K562 (cell line): Measurements from ENCODE around the gene TTC23L. TPM values are rescaled to one million over a fixed set of nuclear protein-coding genes. Genes with fewer than 3 reads are reported as not detected.

ENCODE experiments used
- ATAC-seq: fragments of 200-7000 bp; cut with Tn5 transposase; 3 replicates; pipeline ENCODE4 v1.9.1; 2020; ENCODE audit warnings: moderate library complexity
- BruUV-seq: library from RNA; stranded (reverse); fragments of 400-500 nt; replicated peaks from 2 replicates; lab custom pipeline; 2021; lab: Mats Ljungman, UMichigan
- CTCF ChIA-PET: fragments of 300-600 bp; formaldehyde crosslinking; extraction: SDS; loops from one replicate; lab custom pipeline; 2021; ENCODE audit warnings: low intra/inter-chr PET ratio; lab: Yijun Ruan, JAX
- POLR2A ChIA-PET: fragments of 300-600, 350-650 bp; sonication (Branson Sonifier 250); formaldehyde crosslinking; extraction: SDS; loops from one replicate; lab custom pipeline; 2021; ENCODE audit warnings: antibody characterized with exemption, inconsistent platforms; lab: Yijun Ruan, JAX
- DNase-seq, 4 experiments: peaks; one replicate each; pipeline versions ENCODE4 v3.0.0 to v3.0.0-alpha.2; 2011 to 2018; ENCODE audit warnings: low spot score in 3 of 4, mixed read lengths in 3 of 4; ENCODE audit errors: extremely low read depth in 1 of 4
- FAIRE-seq: peaks from 2 replicates; lab custom pipeline; 2011; peaks lifted over from hg19 to GRCh38; lab: Jason Lieb, UNC
- H2AFZ ChIP-seq: 2 replicates; pipeline ENCODE4 v1.6.0; 2011; ENCODE audit warnings: low read depth, low read length, control low read depth, inconsistent platforms
- H3K27ac ChIP-seq: fragments of 200-600 bp; 3 replicates; pipeline ENCODE4 v1.8.0; 2011; ENCODE audit warnings: low read depth, mild to moderate bottlenecking, control low read depth, inconsistent platforms, low read length, moderate library complexity, mixed read lengths; ENCODE audit errors: extremely low read depth
- H3K27me3 ChIP-seq, 2 experiments: fragments of 300-600 bp in 1 of 2; 2 replicates in 1 of 2; 3 replicates in 1 of 2; pipeline versions ENCODE4 v1.6.0 to v1.8.0; 2011; ENCODE audit warnings: inconsistent platforms in 2 of 2, low read length in 2 of 2, mild to moderate bottlenecking in 1 of 2, mixed read lengths in 1 of 2, moderate library complexity in 1 of 2; ENCODE audit not compliant: control insufficient read depth in 2 of 2, insufficient read depth in 2 of 2
- H3K36me3 ChIP-seq: fragments of 300-600 bp; 3 replicates; pipeline ENCODE4 v1.8.0; 2011; ENCODE audit warnings: mild to moderate bottlenecking, low read length, inconsistent platforms; ENCODE audit not compliant: control insufficient read depth, insufficient read depth
- H3K4me1 ChIP-seq, 2 experiments: fragments of 200-600 bp in 1 of 2; replicated peaks in 1 of 2; 2 replicates in 1 of 2; 3 replicates in 1 of 2; pipeline versions ENCODE4 v1.5.1 to v1.8.0; 2011; ENCODE audit warnings: inconsistent platforms in 2 of 2, low read length in 2 of 2, mild to moderate bottlenecking in 1 of 2, mixed read lengths in 1 of 2, moderate library complexity in 1 of 2; ENCODE audit not compliant: control insufficient read depth in 2 of 2, insufficient read depth in 2 of 2
- H3K4me2 ChIP-seq: 2 replicates; pipeline ENCODE4 v1.6.1; 2011; ENCODE audit warnings: low read length, control low read depth, inconsistent platforms, mixed read lengths; ENCODE audit not compliant: insufficient read depth
- H3K4me3 ChIP-seq: fragments of 200-600 bp; sonication (generic), shearing (Covaris generic); 2 replicates; pipeline ENCODE4 v1.5.1; 2016; ENCODE audit warnings: control low read depth, inconsistent platforms
- H3K79me2 ChIP-seq: fragments of 200-600 bp; 3 replicates; pipeline ENCODE4 v1.8.0; 2011; ENCODE audit warnings: low read length, inconsistent platforms; ENCODE audit not compliant: control insufficient read depth, insufficient read depth
- H3K9ac ChIP-seq, 2 experiments: 2 replicates each; pipeline versions ENCODE4 v1.6.0 to v1.6.1; 2011; ENCODE audit warnings: low read depth in 2 of 2, low read length in 2 of 2, control low read depth in 1 of 2, inconsistent platforms in 1 of 2, mild to moderate bottlenecking in 1 of 2, mixed read lengths in 1 of 2; ENCODE audit not compliant: insufficient read depth in 1 of 2
- H3K9me1 ChIP-seq: one replicate; pipeline ENCODE4 v1.6.0; 2011; ENCODE audit warnings: inconsistent platforms, mild to moderate bottlenecking, low read length, moderate library complexity; ENCODE audit not compliant: control insufficient read depth, insufficient read depth
- H3K9me3 ChIP-seq: replicated peaks from 2 replicates; pipeline ENCODE4 v1.5.1; 2011; ENCODE audit warnings: low read depth, low read length, inconsistent platforms; ENCODE audit not compliant: control insufficient read depth, insufficient read depth
- H4K20me1 ChIP-seq: replicated peaks from 2 replicates; pipeline ENCODE4 v1.6.1; 2011; ENCODE audit warnings: low read length, inconsistent platforms, mixed read lengths; ENCODE audit not compliant: control insufficient read depth, insufficient read depth
- DACH1 ChIP-seq: fragments of 450-650 bp; IDR thresholded peaks from 2 replicates; pipeline ENCODE4 v1.6.1; 2018; ENCODE audit not compliant: partially characterized antibody
- WGBS: fragments of 100-300 bp; shearing (Covaris generic); methylation state at CpG from one replicate; pipeline ENCODE4 v1.1.6; 2016; ENCODE audit warnings: low coverage, mixed read lengths; ENCODE audit not compliant: insufficient coverage; ENCODE audit errors: missing lambda C conversion rate; 5-methylcytosine and 5-hydroxymethylcytosine counted together
- in situ Hi-C: fragments of 300-500 bp; cut with MboI; formaldehyde crosslinking; loops from 4 replicates; pipeline ENCODE4 v1.15.0; 2018; ENCODE audit warnings: inconsistent platforms, mixed read lengths
- intact Hi-C: fragments of 100-400 bp; cut with micrococcal nuclease; formaldehyde crosslinking; loops from 2 replicates; pipeline ENCODE4 v1.14.2; 2022
- polyA plus RNA-seq, 8 experiments: library from polyadenylated mRNA; depleted of rRNA in 4 of 8; stranded (reverse) in 5 of 8; unstranded in 3 of 8; fragments of >200 nt; fragmentation: Nextera tagmentation in 2 of 8; fragmentation: Illumina TruSeq in 1 of 8; extraction: Ambion mirVana in 2 of 8; extraction: Trizol in 1 of 8; gene quantifications; 2 replicates each; pipeline versions ENCODE4 v1.2.1 to v1.2.3, GENCODE V29; 2011 to 2014; ENCODE audit warnings: inconsistent platforms in 1 of 8, missing spikeins in 1 of 8
- total RNA-seq, 7 experiments: library from RNA; depleted of rRNA in 6 of 7; stranded (reverse); fragments of >200 nt in 6 of 7; fragmentation: Illumina TruSeq in 2 of 7; extraction: Trizol in 2 of 7; gene quantifications; 2 replicates each; pipeline versions ENCODE4 v1.2.1 to v1.2.3, GENCODE V29; 2011 to 2021; ENCODE audit warnings: low replicate concordance in 1 of 7
- TF ChIP-seq, protein P1 (sequence below): fragments of 450-650 bp; formaldehyde crosslinking; IDR thresholded peaks from 2 replicates; pipeline ENCODE4 v1.4.0; 2020; ENCODE audit warnings: mild to moderate bottlenecking, mixed read lengths
- TF ChIP-seq, protein P2 (sequence below): IDR thresholded peaks from 2 replicates; pipeline ENCODE4 v1.6.1; 2014; ENCODE audit warnings: antibody characterized with exemption

TTC23L gene
- total and polyA plus RNA-seq, 9 of the 15 experiments (the other 6 are each of a cell fraction or from before 2014, with no cell fraction given) = 0.03 to 0.32 (median 0.14) TPM; not detected in 2

DNA sequence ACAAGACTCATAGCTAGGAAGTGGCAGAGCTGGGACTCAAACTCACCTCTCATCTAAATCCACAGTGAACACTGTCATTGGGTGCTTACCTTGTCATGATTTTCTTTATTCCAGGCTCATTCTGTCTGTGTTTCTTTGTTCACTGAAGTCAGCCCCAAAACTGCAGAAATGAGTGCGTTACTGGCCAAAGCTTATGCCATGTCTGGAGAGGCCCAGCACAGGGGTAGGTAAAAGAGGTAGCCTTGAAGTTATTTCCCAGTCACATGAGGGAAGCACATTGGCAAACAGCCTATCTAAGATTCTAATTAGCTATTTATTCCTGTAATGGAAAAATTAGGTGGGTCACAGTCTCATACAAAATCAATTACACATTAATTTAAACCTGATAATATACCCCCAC, 29.8 kb downstream of the TTC23L start:
- H3K9me1 ChIP-seq = no peaks in the 10 kb centered on the region
- in situ Hi-C loops = no loop called here
- H3K9me3 ChIP-seq = no peaks in the 10 kb centered on the region
- no peak overlapping the region for H3K4me2 ChIP-seq
- peak overlapping the region; percentile 26; the same call in 1 of the 2 replicates for H2AFZ ChIP-seq
- intact Hi-C loops = no loop called here
- H4K20me1 ChIP-seq = no peaks in the 10 kb centered on the region
- CTCF ChIA-PET = no interaction called here
- DNase-seq (no peak), FAIRE-seq (no peak), ATAC-seq (no peak)
- TF ChIP-seq, protein P1, sequence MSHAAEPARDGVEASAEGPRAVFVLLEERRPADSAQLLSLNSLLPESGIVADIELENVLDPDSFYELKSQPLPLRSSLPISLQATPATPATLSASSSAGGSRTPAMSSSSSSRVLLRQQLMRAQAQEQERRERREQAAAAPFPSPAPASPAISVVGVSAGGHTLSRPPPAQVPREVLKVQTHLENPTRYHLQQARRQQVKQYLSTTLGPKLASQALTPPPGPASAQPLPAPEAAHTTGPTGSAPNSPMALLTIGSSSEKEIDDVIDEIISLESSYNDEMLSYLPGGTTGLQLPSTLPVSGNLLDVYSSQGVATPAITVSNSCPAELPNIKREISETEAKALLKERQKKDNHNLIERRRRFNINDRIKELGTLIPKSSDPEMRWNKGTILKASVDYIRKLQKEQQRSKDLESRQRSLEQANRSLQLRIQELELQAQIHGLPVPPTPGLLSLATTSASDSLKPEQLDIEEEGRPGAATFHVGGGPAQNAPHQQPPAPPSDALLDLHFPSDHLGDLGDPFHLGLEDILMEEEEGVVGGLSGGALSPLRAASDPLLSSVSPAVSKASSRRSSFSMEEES = no peak
- peak; percentile 42 for TF ChIP-seq DACH1
- TF ChIP-seq, protein P2, sequence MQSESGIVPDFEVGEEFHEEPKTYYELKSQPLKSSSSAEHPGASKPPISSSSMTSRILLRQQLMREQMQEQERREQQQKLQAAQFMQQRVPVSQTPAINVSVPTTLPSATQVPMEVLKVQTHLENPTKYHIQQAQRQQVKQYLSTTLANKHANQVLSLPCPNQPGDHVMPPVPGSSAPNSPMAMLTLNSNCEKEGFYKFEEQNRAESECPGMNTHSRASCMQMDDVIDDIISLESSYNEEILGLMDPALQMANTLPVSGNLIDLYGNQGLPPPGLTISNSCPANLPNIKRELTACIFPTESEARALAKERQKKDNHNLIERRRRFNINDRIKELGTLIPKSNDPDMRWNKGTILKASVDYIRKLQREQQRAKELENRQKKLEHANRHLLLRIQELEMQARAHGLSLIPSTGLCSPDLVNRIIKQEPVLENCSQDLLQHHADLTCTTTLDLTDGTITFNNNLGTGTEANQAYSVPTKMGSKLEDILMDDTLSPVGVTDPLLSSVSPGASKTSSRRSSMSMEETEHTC = no peak
- no peaks in the 10 kb centered on the region for H3K27me3 ChIP-seq
- no peaks in the 10 kb centered on the region for H3K79me2 ChIP-seq
- H3K9ac ChIP-seq = no peak overlapping the region
- 95% methylated on average over 1 of the region's 1 CpG for WGBS
- no peaks in the 10 kb centered on the region for H3K36me3 ChIP-seq
- H3K4me3 ChIP-seq = no peak overlapping the region
- no peak overlapping the region for H3K27ac ChIP-seq
- POLR2A ChIA-PET = interaction anchor here (0.7 to 1.9 kb wide), 6 partner anchors 9 to 213 kb away, joined by 3 to 7 read pairs (median 3); partner anchors contain the start of genes BRIX1, RAD1 and RAI14
- no TSS peak for BruUV-seq
- H3K4me1 ChIP-seq = peaks cover 7 to 34% of the 10 kb centered on the region in 2 experiments
